Activated CD8-positive, alpha-beta T cell treated with anti-CD3 and anti-CD28 coated beads, Interleukin-2, amount 10 ng/mL, durations not matched to agents 7 days and 5 days (primary cell): ENCODE measurements around the gene GTF3C4. TPM values are rescaled to one million over a fixed set of nuclear protein-coding genes. Genes with fewer than 3 reads are reported as not detected.

ENCODE experiments used
- ATAC-seq: fragments of 150-1000 bp; cut with Tn5 transposase; one replicate; pipeline ENCODE4 v1.10.0; 2021; ENCODE audit warnings: moderate library complexity
- CTCF ChIA-PET: fragments of 350-600 bp; sonication (Branson Sonifier 250); formaldehyde crosslinking; loops from one replicate; lab custom pipeline; 2021; ENCODE audit warnings: antibody characterized with exemption; lab: Charles Lee
- POLR2A ChIA-PET: fragments of 350-600 bp; sonication (Branson Sonifier 250); formaldehyde crosslinking; loops from one replicate; lab custom pipeline; 2021; ENCODE audit warnings: antibody characterized with exemption; lab: Charles Lee
- DNase-seq: peaks from one replicate; pipeline ENCODE4 v3.0.0-alpha.2; 2020
- H3K27ac Mint-ChIP-seq: one replicate; pipeline ENCODE4 v1.8.0; 2021; ENCODE audit warnings: mild to moderate bottlenecking, mixed read lengths
- H3K27me3 Mint-ChIP-seq: one replicate; pipeline ENCODE4 v1.8.0; 2021; ENCODE audit warnings: low read depth, mixed read lengths
- H3K36me3 Mint-ChIP-seq: one replicate; pipeline ENCODE4 v1.8.0; 2021; ENCODE audit warnings: low read depth, mixed read lengths
- H3K4me1 Mint-ChIP-seq: one replicate; pipeline ENCODE4 v1.8.0; 2021; ENCODE audit warnings: low read depth, mixed read lengths
- H3K4me3 Mint-ChIP-seq: one replicate; pipeline ENCODE4 v1.8.0; 2021; ENCODE audit warnings: mild to moderate bottlenecking, mixed read lengths
- H3K9me3 Mint-ChIP-seq: one replicate; pipeline ENCODE4 v1.8.0; 2022; ENCODE audit warnings: mixed read lengths; ENCODE audit not compliant: insufficient read depth
- total RNA-seq, 2 experiments: library from RNA; stranded (reverse); gene quantifications; one replicate each; pipeline ENCODE4 v1.2.3, GENCODE V29; 2021

Gene GTF3C4
- total RNA-seq, 2 experiments from 2014 or later: 12.2 to 13.0 TPM

- Mint-ChIP-seq H3K4me3 (no peak overlapping the region), H3K9me3 (no peaks in the 10 kb centered on the region), H3K4me1 (peaks cover 36% of the 10 kb centered on the region), H3K36me3 (peaks cover 49% of the 10 kb centered on the region), H3K27me3 (no peaks in the 10 kb centered on the region), H3K27ac (no peak overlapping the region)
- ATAC-seq (no peak), DNase-seq (no peak)
- POLR2A ChIA-PET: no interaction called here
- CTCF ChIA-PET: interaction anchor here (1.3 to 1.4 kb wide), 2 partner anchors 8 to 229 kb away, joined by 3 to 4 read pairs; no protein-coding TSS in a partner anchor
Measured at GRCh38 chr9:132674485-132674884, 4.2 kb downstream of the GTF3C4 start.

GRCh38 chr9:132677976-132678375 is 7.7 kb downstream of the GTF3C4 start:
- Mint-ChIP-seq H3K4me1 (peaks cover 36% of the 10 kb centered on the region), H3K9me3 (no peaks in the 10 kb centered on the region), H3K36me3 (peaks cover 47% of the 10 kb centered on the region), H3K27me3 (no peaks in the 10 kb centered on the region), H3K4me3 (no peak overlapping the region), H3K27ac (no peak overlapping the region)
- ATAC-seq (no peak), DNase-seq (no peak)
- CTCF ChIA-PET: interaction anchor here (1.0 to 1.2 kb wide), 2 partner anchors 11 to 223 kb away, joined by 3 to 4 read pairs; no protein-coding TSS in a partner anchor
- POLR2A ChIA-PET: interaction anchor here (0.6 kb wide), 1 partner anchor 164 kb away, joined by 3 read pairs; no protein-coding TSS in a partner anchor

DNA sequence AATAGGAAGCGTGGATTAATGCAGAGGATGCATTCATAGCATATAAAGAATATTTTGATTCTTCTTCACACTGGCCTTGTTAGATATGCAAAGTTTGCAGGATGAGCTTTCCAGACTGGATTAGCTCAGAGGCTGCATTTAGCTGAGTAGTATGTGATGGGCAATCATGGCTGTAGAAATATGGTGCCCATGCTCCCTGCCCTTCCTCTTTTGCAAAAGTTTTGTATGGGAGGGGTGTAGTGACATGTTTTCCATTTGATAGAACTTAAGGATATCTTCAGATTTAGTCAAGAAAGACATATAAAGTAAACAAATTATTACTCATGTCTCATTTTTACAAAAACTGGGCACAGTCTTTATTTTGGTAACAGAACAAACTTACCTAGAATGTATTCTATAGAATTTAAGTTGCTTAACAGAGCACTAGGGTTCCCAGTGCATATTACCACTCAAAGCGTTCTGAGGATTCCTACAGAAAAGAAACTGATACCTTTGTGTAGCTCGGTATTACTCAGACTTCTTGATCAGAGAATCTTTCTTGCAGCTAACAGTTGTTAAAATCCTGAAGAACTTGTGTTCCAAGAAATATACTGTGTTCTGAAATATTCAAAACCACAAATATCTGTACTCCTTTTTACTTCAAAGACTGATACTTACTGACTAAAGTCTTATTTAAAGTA is 9.8 kb downstream of the GTF3C4 start:
- Mint-ChIP-seq H3K27me3 (no peaks in the 10 kb centered on the region), H3K4me1 (peaks cover 32% of the 10 kb centered on the region), H3K36me3 (peaks cover 53% of the 10 kb centered on the region), H3K4me3 (no peak overlapping the region), H3K9me3 (no peaks in the 10 kb centered on the region), H3K27ac (no peak overlapping the region)
- ChIA-PET CTCF (interaction anchor here (1.0 kb wide), 1 partner anchor 10 kb away, joined by 7 read pairs; the partner anchor contains the start of genes DDX31 and GTF3C4), POLR2A (interaction anchor here (2.2 kb wide), 1 partner anchor 9 kb away, joined by 8 read pairs; the partner anchor contains the start of genes DDX31 and GTF3C4)
- no peak for DNase-seq
- ATAC-seq: peak; percentile 49

- no peak overlapping the region for H3K27ac Mint-ChIP-seq
- POLR2A ChIA-PET: no interaction called here
- H3K9me3 Mint-ChIP-seq: no peaks in the 10 kb centered on the region
- no peaks in the 10 kb centered on the region for H3K27me3 Mint-ChIP-seq
- CTCF ChIA-PET: interaction anchor here (1.1 to 1.4 kb wide), 2 partner anchors 8 to 26 kb away, joined by 3 read pairs; no protein-coding TSS in a partner anchor
- DNase-seq (no peak), ATAC-seq (no peak)
- no peak overlapping the region for H3K4me3 Mint-ChIP-seq
- H3K36me3 Mint-ChIP-seq: peaks cover 57% of the 10 kb centered on the region
- peaks cover 30% of the 10 kb centered on the region for H3K4me1 Mint-ChIP-seq
Measured at GRCh38 chr9:132681561-132681960, 11.3 kb downstream of the GTF3C4 start.

DNA sequence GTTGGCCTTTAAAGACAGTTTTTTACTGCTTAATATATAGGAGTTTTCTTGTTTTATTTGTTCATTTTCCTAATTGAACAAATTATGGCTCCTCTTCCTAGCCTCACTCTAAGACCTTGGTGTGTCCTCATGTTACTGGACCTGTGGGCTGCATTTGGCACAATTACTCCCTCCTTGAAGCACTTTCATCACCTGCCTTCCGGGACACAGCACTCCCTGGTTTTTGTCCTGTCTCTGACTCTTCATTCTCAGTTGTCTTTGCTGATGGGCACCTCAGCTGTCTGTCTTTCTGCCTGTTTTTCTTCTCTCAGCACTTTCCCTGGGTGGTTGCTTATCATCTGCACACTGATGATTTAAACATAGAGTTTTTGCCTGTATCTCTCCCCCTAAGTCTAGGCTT is 13.6 kb downstream of the GTF3C4 start:
- no peak overlapping the region for H3K4me3 Mint-ChIP-seq
- H3K27ac Mint-ChIP-seq: no peak overlapping the region
- CTCF ChIA-PET: no interaction called here
- DNase-seq (no peak), ATAC-seq (no peak)
- H3K36me3 Mint-ChIP-seq: peaks cover 56% of the 10 kb centered on the region
- H3K27me3 Mint-ChIP-seq: no peaks in the 10 kb centered on the region
- POLR2A ChIA-PET: interaction anchor here (0.7 kb wide), 1 partner anchor 14 kb away, joined by 3 read pairs; the partner anchor contains the start of genes DDX31 and GTF3C4
- no peaks in the 10 kb centered on the region for H3K9me3 Mint-ChIP-seq
- H3K4me1 Mint-ChIP-seq: peaks cover 27% of the 10 kb centered on the region

DNA sequence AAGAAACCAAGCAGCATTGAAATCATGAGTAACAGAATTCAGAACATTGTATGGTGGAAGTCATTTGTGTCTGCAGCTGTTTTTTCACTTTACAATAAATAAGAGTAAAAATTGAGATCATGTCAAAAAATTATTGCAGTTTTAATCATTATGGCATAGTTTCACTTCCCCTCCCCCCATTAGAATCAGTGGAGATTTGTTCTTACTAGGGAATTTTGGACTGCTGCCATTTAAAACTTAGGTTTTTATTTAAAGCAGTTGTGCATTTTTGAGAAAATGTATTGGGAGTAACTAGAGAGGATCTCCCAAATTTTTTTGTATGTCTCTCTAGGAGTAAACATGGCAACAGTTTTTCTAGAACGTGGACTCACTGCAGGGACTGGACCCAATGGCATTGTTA is 20.4 kb downstream of the GTF3C4 start:
- no peaks in the 10 kb centered on the region for H3K27me3 Mint-ChIP-seq
- POLR2A ChIA-PET: no interaction called here
- peaks cover 64% of the 10 kb centered on the region for H3K36me3 Mint-ChIP-seq
- ATAC-seq: no peak
- H3K4me3 Mint-ChIP-seq: no peak overlapping the region
- DNase-seq: no peak
- CTCF ChIA-PET: interaction anchor here (1.1 kb wide), 1 partner anchor 211 kb away, joined by 3 read pairs; no protein-coding TSS in a partner anchor
- H3K9me3 Mint-ChIP-seq: peaks cover 12% of the 10 kb centered on the region
- H3K27ac Mint-ChIP-seq: no peak overlapping the region
- peaks cover 4% of the 10 kb centered on the region for H3K4me1 Mint-ChIP-seq

GRCh38 chr9:132694144-132694543 is 23.9 kb downstream of the GTF3C4 start:
- peak; percentile 38 for DNase-seq
- Mint-ChIP-seq H3K4me3 (no peak overlapping the region), H3K27me3 (no peaks in the 10 kb centered on the region), H3K36me3 (peaks cover 43% of the 10 kb centered on the region), H3K4me1 (peaks cover 4% of the 10 kb centered on the region), H3K27ac (no peak overlapping the region), H3K9me3 (peaks cover 38% of the 10 kb centered on the region)
- CTCF ChIA-PET: interaction anchor here (0.6 to 1.3 kb wide), 4 partner anchors 54 to 284 kb away, joined by 3 to 4 read pairs (median 3); partner anchors contain the start of gene CFAP77
- ATAC-seq: peak; percentile 65
- POLR2A ChIA-PET: interaction anchor here (0.6 to 1.4 kb wide), 3 partner anchors 22 to 28 kb away, joined by 3 read pairs; partner anchors contain the start of gene GTF3C4

DNA sequence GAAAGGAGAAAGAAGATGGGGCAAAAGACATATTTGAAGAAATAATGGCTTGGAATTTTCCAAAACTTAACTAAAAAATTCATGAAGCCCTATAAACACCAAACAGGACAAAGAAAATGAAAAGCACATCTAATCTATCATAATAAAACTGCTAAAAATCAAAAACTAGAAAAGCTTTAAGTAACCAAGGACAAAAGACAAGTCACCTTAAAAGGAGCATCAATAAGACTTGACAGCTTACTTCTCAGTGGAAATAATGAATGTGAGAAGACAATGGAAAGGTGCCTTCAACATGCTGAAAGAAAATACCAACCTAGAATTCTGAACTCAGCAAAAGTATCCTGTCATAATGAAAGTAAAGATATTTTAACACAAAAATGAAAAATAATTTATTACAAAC is 27.0 kb downstream of the GTF3C4 start:
- Mint-ChIP-seq H3K27ac (no peak overlapping the region), H3K9me3 (peaks cover 38% of the 10 kb centered on the region), H3K4me1 (peaks cover 4% of the 10 kb centered on the region), H3K36me3 (peaks cover 18% of the 10 kb centered on the region), H3K4me3 (no peak overlapping the region), H3K27me3 (peaks cover 2% of the 10 kb centered on the region)
- ChIA-PET CTCF (interaction anchor here (0.6 to 1.2 kb wide), 2 partner anchors 27 to 72 kb away, joined by 3 read pairs; partner anchors contain the start of genes DDX31 and GTF3C4), POLR2A (no interaction called here)
- DNase-seq (no peak), ATAC-seq (no peak)

GRCh38 chr9:132698989-132699388 is 28.7 kb downstream of the GTF3C4 start:
- ATAC-seq (no peak), DNase-seq (no peak)
- Mint-ChIP-seq H3K27ac (no peak overlapping the region), H3K36me3 (peaks cover 5% of the 10 kb centered on the region), H3K9me3 (peaks cover 30% of the 10 kb centered on the region), H3K27me3 (peaks cover 9% of the 10 kb centered on the region), H3K4me1 (peaks cover 4% of the 10 kb centered on the region), H3K4me3 (no peak overlapping the region)
- CTCF ChIA-PET: no interaction called here
- POLR2A ChIA-PET: no interaction called here

DNA sequence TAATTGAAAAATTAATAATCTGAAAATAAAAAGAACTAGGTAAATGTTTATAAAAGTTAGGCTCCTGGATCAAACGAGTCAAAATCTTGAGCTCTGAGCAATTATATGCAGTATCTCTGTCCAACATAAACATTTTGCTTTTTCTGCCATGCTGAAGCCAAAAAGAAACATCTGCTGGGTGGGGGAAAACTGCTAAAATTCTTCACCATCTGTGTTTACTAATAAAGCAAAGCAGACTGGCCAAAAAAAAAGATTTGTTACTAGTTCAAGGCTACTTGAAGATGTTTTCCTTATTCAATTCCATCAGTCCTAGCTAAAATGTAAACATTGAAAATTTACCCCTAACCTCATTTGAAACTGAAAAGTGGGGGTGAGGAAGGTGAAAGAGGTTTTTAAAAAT is 29.7 kb downstream of the GTF3C4 start:
- CTCF ChIA-PET: interaction anchor here (0.8 kb wide), 1 partner anchor 11 kb away, joined by 3 read pairs; no protein-coding TSS in a partner anchor
- Mint-ChIP-seq H3K27ac (no peak overlapping the region), H3K4me3 (no peak overlapping the region), H3K4me1 (no peaks in the 10 kb centered on the region), H3K27me3 (peaks cover 14% of the 10 kb centered on the region), H3K9me3 (peaks cover 26% of the 10 kb centered on the region), H3K36me3 (no peaks in the 10 kb centered on the region)
- ATAC-seq (no peak), DNase-seq (no peak)
- POLR2A ChIA-PET: no interaction called here

DNA sequence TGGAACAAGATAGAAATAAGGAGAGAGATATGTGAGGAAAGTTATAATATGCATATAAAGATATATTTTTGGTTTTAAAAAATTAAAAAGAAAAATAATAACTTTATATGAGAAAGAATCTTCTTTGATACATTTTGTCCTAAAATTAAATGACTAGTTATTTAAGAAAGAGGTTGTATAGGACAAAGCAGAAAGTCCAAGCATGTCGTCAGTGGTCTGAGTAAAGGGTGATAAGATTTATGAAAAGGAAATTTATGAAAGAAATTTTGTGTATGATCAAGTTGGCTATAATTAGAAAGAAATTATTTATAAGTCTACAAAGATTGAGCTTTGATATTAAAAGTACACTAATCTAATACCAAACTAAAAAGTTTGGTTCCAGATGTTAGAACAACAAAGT is 32.0 kb downstream of the GTF3C4 start:
- peaks cover 14% of the 10 kb centered on the region for H3K27me3 Mint-ChIP-seq
- ATAC-seq (no peak), DNase-seq (no peak)
- no peaks in the 10 kb centered on the region for H3K4me1 Mint-ChIP-seq
- H3K27ac Mint-ChIP-seq: no peak overlapping the region
- no peak overlapping the region for H3K4me3 Mint-ChIP-seq
- ChIA-PET POLR2A (no interaction called here), CTCF (no interaction called here)
- no peaks in the 10 kb centered on the region for H3K36me3 Mint-ChIP-seq
- peaks cover 13% of the 10 kb centered on the region for H3K9me3 Mint-ChIP-seq

GRCh38 chr9:132703336-132703735 is 33.1 kb downstream of the GTF3C4 start:
- CTCF ChIA-PET: no interaction called here
- Mint-ChIP-seq H3K4me1 (no peaks in the 10 kb centered on the region), H3K36me3 (no peaks in the 10 kb centered on the region), H3K27ac (no peak overlapping the region), H3K4me3 (no peak overlapping the region), H3K9me3 (peaks cover 3% of the 10 kb centered on the region), H3K27me3 (peaks cover 14% of the 10 kb centered on the region)
- ATAC-seq: no peak
- DNase-seq: no peak
- POLR2A ChIA-PET: no interaction called here
